Measurements from ENCODE around the gene FAM131C.
"Not testable (repeated sequence)": the region's sequence is repeated elsewhere in the genome, so short reads cannot be mapped to it uniquely, and the experiment has no call there.

Gene FAM131C

GRCh38 chr1:16073490-16074119 lies at the start of gene FAM131C:
FAM131C (minus strand) TSS chr1:16073651; CDS start chr1:16073442, 209 bp downstream.
- peak; percentile 56 to 63 for DNase-seq

GRCh38 chr1:16122916-16123315 lies 49.5 kb upstream of the FAM131C start:
- peak; percentile 77 to 78 for DNase-seq

- no peak for DNase-seq
Observed at GRCh38 chr1:16122350-16122881, 49.0 kb upstream of the FAM131C start.

- no peak for DNase-seq
Observed at GRCh38 chr1:16120940-16121410, 47.5 kb upstream of the FAM131C start.

- DNase-seq, result no peak
Observed at GRCh38 chr1:16120407-16120806, 47.0 kb upstream of the FAM131C start.

GRCh38 chr1:16119926-16120325 lies 46.5 kb upstream of the FAM131C start:
- DNase-seq, result no peak

GRCh38 chr1:16119504-16119903 lies 46.1 kb upstream of the FAM131C start:
- DNase-seq, result no peak

GRCh38 chr1:16118706-16119105 lies 45.3 kb upstream of the FAM131C start:
- DNase-seq, result no peak

GRCh38 chr1:16117936-16118335 lies 44.5 kb upstream of the FAM131C start:
- DNase-seq, result no peak

GRCh38 chr1:16117369-16117768 lies 43.9 kb upstream of the FAM131C start:
- no peak for DNase-seq

GRCh38 chr1:16116625-16117024 lies 43.2 kb upstream of the FAM131C start:
- DNase-seq, result no peak

- no peak for DNase-seq
Observed at GRCh38 chr1:16116002-16116401, 42.6 kb upstream of the FAM131C start.

GRCh38 chr1:16115468-16115983 lies 42.1 kb upstream of the FAM131C start:
- no peak for DNase-seq

GRCh38 chr1:16114527-16115467 lies 41.3 kb upstream of the FAM131C start:
- no peak for DNase-seq

GRCh38 chr1:16112596-16113555 lies 39.4 kb upstream of the FAM131C start:
- DNase-seq, result no peak

- DNase-seq, result no peak
Observed at GRCh38 chr1:16111771-16112595, 38.5 kb upstream of the FAM131C start.

GRCh38 chr1:16110884-16111283 lies 37.4 kb upstream of the FAM131C start:
- no peak for DNase-seq

GRCh38 chr1:16110456-16110855 lies 37.0 kb upstream of the FAM131C start:
- DNase-seq, result no peak

GRCh38 chr1:16109571-16109970 lies 36.1 kb upstream of the FAM131C start:
- DNase-seq, result no peak

GRCh38 chr1:16107039-16107438 lies 33.6 kb upstream of the FAM131C start:
- DNase-seq, result not testable (repeated sequence)

GRCh38 chr1:16101623-16102022 lies 28.2 kb upstream of the FAM131C start:
- DNase-seq, result no peak
